GM23338 (cell line): Measurements from ENCODE around the gene TMEM127. TPM values are rescaled to one million over a fixed set of nuclear protein-coding genes. Genes with fewer than 3 reads are reported as not detected.

Experiments used
- ATAC-seq: fragments of 200-7000 bp; cut with Tn5 transposase; 3 replicates; pipeline ENCODE4 v1.9.1; 2020
- DNase-seq: peaks from one replicate; pipeline ENCODE4 v3.0.0-alpha.2; 2015; ENCODE audit warnings: low spot score
- H2AFZ ChIP-seq: fragments of 200-600 bp; sonication (generic); 2 replicates; pipeline ENCODE4 v1.8.0; 2016; ENCODE audit warnings: antibody characterized with exemption, mild to moderate bottlenecking, moderate library complexity
- H3F3A ChIP-seq: fragments of 200-600 bp; sonication (generic); replicated peaks from 2 replicates; pipeline ENCODE4 v1.8.0; 2017; ENCODE audit warnings: antibody characterized with exemption, mixed run types, low read depth
- H3K27ac ChIP-seq: fragments of 200-600 bp; sonication (generic); 2 replicates; pipeline ENCODE4 v1.6.1; 2016; ENCODE audit warnings: low read depth
- H3K27me3 ChIP-seq: fragments of 200-600 bp; sonication (generic); 2 replicates; pipeline ENCODE4 v1.8.0; 2016; ENCODE audit warnings: mild to moderate bottlenecking, mixed run types, moderate library complexity; ENCODE audit not compliant: insufficient read depth
- H3K36me3 ChIP-seq: fragments of 200-600 bp; sonication (generic); 2 replicates; pipeline ENCODE4 v1.8.0; 2016; ENCODE audit warnings: mild to moderate bottlenecking; ENCODE audit not compliant: insufficient read depth
- H3K4me1 ChIP-seq: fragments of 200-600 bp; sonication (generic); 2 replicates; pipeline ENCODE4 v1.8.0; 2016; ENCODE audit warnings: mild to moderate bottlenecking, moderate library complexity; ENCODE audit not compliant: insufficient read depth
- H3K4me2 ChIP-seq: fragments of 200-600 bp; sonication (generic); 2 replicates; pipeline ENCODE4 v1.7.1; 2017; ENCODE audit warnings: mixed run types
- H3K4me3 ChIP-seq: fragments of 200-600 bp; sonication (generic); 2 replicates; pipeline ENCODE4 v1.6.1; 2016; ENCODE audit warnings: mixed run types
- H3K79me2 ChIP-seq: fragments of 200-600 bp; sonication (generic); replicated peaks from 2 replicates; pipeline ENCODE4 v1.8.0; 2017; ENCODE audit warnings: mild to moderate bottlenecking; ENCODE audit not compliant: insufficient read depth
- H3K9me2 ChIP-seq: fragments of 200-600 bp; sonication (generic); 2 replicates; pipeline ENCODE4 v1.8.0; 2017; ENCODE audit not compliant: insufficient read depth
- H4K20me1 ChIP-seq: fragments of 200-600 bp; sonication (generic); replicated peaks from 2 replicates; pipeline ENCODE4 v1.8.0; 2017; ENCODE audit warnings: mild to moderate bottlenecking; ENCODE audit not compliant: insufficient read depth
- H3K27ac Mint-ChIP-seq: 2 replicates; pipeline ENCODE4 v1.8.0; 2020; ENCODE audit warnings: inconsistent platforms, mild to moderate bottlenecking, moderate library complexity, mixed read lengths
- H3K27me3 Mint-ChIP-seq: 3 replicates; pipeline ENCODE4 v1.8.0; 2022; ENCODE audit warnings: low read depth, mild to moderate bottlenecking, moderate library complexity, mixed read lengths, inconsistent platforms; ENCODE audit not compliant: insufficient read depth, poor library complexity
- H3K36me3 Mint-ChIP-seq: 3 replicates; pipeline ENCODE4 v1.8.0; 2021; ENCODE audit warnings: low read depth, mild to moderate bottlenecking, inconsistent platforms, moderate library complexity, mixed read lengths
- H3K4me1 Mint-ChIP-seq: 3 replicates; pipeline ENCODE4 v1.8.0; 2020; ENCODE audit warnings: mild to moderate bottlenecking, inconsistent platforms, mixed read lengths
- H3K4me3 Mint-ChIP-seq: 3 replicates; pipeline ENCODE4 v1.8.0; 2021; ENCODE audit warnings: moderate library complexity, mild to moderate bottlenecking, inconsistent platforms, mixed read lengths
- H3K9me3 Mint-ChIP-seq: 3 replicates; pipeline ENCODE4 v1.8.0; 2020; ENCODE audit warnings: moderate library complexity, mild to moderate bottlenecking, inconsistent platforms, mixed read lengths
- CREB1 ChIP-seq: fragments of 250-450 bp; sonication (Bioruptor Pico); IDR thresholded peaks from 2 replicates; pipeline ENCODE4 v1.5.0; 2020; ENCODE audit warnings: low read depth, mild to moderate bottlenecking, moderate library complexity
- CTCF ChIP-seq, 2 experiments: fragments of 200-600 bp in 1 of 2; sonication (generic) in 1 of 2; conservative IDR thresholded peaks; 2 replicates each; pipeline versions ENCODE4 v1.5.1 to v1.6.1; 2016 to 2017; ENCODE audit warnings: antibody characterized with exemption in 2 of 2, low read depth in 2 of 2, mild to moderate bottlenecking in 2 of 2, moderate library complexity in 1 of 2
- ETS1 ChIP-seq: IDR thresholded peaks from 2 replicates; pipeline ENCODE4 v1.6.1; 2016; ENCODE audit warnings: antibody characterized with exemption
- EZH2 ChIP-seq: fragments of 200-600 bp; sonication (generic); IDR thresholded peaks from one replicate; pipeline ENCODE4 v1.8.0; 2017; ENCODE audit warnings: antibody characterized with exemption, mild to moderate bottlenecking, low read depth; ENCODE audit not compliant: unreplicated experiment
- EZH2phosphoT487 ChIP-seq: fragments of 200-600 bp; sonication (generic); IDR thresholded peaks from one replicate; pipeline ENCODE4 v1.8.1; 2018; ENCODE audit warnings: antibody characterized with exemption; ENCODE audit not compliant: unreplicated experiment
- JUNB ChIP-seq: IDR thresholded peaks from one replicate; pipeline ENCODE4 v1.6.1; 2016; ENCODE audit warnings: antibody characterized with exemption; ENCODE audit not compliant: unreplicated experiment
- POLR2AphosphoS5 ChIP-seq: IDR thresholded peaks from 2 replicates; pipeline ENCODE4 v1.6.1; 2016; ENCODE audit warnings: antibody characterized with exemption, low read depth
- ZNF331 ChIP-seq: fragments of 250-450 bp; sonication (Bioruptor Pico); IDR thresholded peaks from 2 replicates; pipeline ENCODE4 v1.5.0; 2020; ENCODE audit warnings: low read depth, mild to moderate bottlenecking, moderate library complexity
- polyA plus RNA-seq: library from polyadenylated mRNA; unstranded; fragments of >200 nt; fragmentation: Nextera tagmentation; extraction: Ambion mirVana; gene quantifications from 2 replicates; pipeline ENCODE4 v1.2.1, GENCODE V29; 2016
- total RNA-seq: library from RNA; depleted of rRNA; stranded (reverse); fragments of >200 nt; shearing (Covaris generic); gene quantifications from 2 replicates; pipeline ENCODE4 v1.2.3, GENCODE V29; 2014
- TF ChIP-seq, protein P1 (sequence below): fragments of 250-450 bp; sonication (Bioruptor Pico); IDR thresholded peaks from 2 replicates; pipeline ENCODE4 v1.5.0; 2020; ENCODE audit warnings: mild to moderate bottlenecking, moderate library complexity

Gene TMEM127
- total and polyA plus RNA-seq, 2 experiments from 2014 or later: 4.9 to 19.9 TPM

DNA sequence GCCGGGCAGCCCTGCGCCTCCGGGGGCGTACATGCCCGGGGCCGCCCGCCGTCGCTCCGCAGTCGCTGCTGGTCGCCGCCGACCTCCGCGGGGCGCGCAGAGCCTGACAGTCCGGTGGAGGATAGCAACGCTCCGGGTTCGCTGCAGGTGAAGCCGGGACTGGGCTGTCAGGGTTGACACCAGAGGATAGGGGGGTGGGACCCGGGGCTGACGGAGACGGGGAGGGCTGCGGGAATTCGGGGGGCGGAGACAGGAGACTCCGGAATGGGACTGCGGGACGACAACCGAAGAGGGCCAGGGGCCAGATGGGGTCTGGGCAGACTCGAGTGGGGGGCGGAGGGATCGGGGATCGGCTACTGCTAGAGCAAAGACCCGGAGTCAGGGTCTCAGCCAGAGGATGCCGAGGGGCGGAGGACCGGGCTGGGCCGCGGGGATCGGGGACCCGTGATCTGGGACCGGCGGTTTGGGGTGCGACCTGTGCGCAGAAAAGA lies 403 bp downstream of the TMEM127 start:
- Mint-ChIP-seq H3K27ac (no peak overlapping the region; the same call in 1 of the 2 replicates), H3K36me3 (peaks cover 31% of the 10 kb centered on the region), H3K27me3 (peaks cover 12% of the 10 kb centered on the region), H3K4me3 (peak overlapping the region; percentile 100), H3K4me1 (peaks cover 24% of the 10 kb centered on the region), H3K9me3 (no peaks in the 10 kb centered on the region; the same call in 2 of the 3 replicates)
- peaks cover 10% of the 10 kb centered on the region for H3F3A ChIP-seq
- TF ChIP-seq JUNB (no peak), POLR2AphosphoS5 (no peak), EZH2 (no peak), EZH2phosphoT487 (no peak), ETS1 (no peak), ZNF331 (CRISPR knock-in tag) (no peak), CREB1 (CRISPR knock-in tag) (no peak), CTCF (conservative IDR thresholded peaks at IDR 0.05; ENCODE audit: low read depth in 2 of 2) (no peak)
- TF ChIP-seq, protein P1, sequence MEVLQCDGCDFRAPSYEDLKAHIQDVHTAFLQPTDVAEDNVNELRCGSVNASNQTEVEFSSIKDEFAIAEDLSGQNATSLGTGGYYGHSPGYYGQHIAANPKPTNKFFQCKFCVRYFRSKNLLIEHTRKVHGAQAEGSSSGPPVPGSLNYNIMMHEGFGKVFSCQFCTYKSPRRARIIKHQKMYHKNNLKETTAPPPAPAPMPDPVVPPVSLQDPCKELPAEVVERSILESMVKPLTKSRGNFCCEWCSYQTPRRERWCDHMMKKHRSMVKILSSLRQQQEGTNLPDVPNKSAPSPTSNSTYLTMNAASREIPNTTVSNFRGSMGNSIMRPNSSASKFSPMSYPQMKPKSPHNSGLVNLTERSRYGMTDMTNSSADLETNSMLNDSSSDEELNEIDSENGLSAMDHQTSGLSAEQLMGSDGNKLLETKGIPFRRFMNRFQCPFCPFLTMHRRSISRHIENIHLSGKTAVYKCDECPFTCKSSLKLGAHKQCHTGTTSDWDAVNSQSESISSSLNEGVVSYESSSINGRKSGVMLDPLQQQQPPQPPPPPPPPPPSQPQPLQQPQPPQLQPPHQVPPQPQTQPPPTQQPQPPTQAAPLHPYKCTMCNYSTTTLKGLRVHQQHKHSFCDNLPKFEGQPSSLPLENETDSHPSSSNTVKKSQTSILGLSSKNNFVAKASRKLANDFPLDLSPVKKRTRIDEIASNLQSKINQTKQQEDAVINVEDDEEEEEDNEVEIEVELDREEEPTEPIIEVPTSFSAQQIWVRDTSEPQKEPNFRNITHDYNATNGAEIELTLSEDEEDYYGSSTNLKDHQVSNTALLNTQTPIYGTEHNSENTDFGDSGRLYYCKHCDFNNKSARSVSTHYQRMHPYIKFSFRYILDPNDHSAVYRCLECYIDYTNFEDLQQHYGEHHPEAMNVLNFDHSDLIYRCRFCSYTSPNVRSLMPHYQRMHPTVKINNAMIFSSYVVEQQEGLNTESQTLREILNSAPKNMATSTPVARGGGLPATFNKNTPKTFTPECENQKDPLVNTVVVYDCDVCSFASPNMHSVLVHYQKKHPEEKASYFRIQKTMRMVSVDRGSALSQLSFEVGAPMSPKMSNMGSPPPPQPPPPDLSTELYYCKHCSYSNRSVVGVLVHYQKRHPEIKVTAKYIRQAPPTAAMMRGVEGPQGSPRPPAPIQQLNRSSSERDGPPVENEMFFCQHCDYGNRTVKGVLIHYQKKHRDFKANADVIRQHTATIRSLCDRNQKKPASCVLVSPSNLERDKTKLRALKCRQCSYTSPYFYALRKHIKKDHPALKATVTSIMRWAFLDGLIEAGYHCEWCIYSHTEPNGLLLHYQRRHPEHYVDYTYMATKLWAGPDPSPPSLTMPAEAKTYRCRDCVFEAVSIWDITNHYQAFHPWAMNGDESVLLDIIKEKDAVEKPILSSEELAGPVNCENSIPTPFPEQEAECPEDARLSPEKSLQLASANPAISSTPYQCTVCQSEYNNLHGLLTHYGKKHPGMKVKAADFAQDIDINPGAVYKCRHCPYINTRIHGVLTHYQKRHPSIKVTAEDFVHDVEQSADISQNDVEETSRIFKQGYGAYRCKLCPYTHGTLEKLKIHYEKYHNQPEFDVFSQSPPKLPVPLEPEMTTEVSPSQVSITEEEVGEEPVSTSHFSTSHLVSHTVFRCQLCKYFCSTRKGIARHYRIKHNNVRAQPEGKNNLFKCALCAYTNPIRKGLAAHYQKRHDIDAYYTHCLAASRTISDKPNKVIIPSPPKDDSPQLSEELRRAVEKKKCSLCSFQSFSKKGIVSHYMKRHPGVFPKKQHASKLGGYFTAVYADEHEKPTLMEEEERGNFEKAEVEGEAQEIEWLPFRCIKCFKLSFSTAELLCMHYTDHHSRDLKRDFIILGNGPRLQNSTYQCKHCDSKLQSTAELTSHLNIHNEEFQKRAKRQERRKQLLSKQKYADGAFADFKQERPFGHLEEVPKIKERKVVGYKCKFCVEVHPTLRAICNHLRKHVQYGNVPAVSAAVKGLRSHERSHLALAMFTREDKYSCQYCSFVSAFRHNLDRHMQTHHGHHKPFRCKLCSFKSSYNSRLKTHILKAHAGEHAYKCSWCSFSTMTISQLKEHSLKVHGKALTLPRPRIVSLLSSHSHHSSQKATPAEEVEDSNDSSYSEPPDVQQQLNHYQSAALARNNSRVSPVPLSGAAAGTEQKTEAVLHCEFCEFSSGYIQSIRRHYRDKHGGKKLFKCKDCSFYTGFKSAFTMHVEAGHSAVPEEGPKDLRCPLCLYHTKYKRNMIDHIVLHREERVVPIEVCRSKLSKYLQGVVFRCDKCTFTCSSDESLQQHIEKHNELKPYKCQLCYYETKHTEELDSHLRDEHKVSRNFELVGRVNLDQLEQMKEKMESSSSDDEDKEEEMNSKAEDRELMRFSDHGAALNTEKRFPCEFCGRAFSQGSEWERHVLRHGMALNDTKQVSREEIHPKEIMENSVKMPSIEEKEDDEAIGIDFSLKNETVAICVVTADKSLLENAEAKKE (CRISPR knock-in tag): no peak
- H3K27ac ChIP-seq: no peak overlapping the region
- H3K4me3 ChIP-seq: peak overlapping the region; percentile 100
- no peaks in the 10 kb centered on the region for H3K27me3 ChIP-seq
- no peaks in the 10 kb centered on the region for H3K9me2 ChIP-seq
- ATAC-seq (peak; percentile 31), DNase-seq (peak; percentile 66)
- peaks cover 15% of the 10 kb centered on the region for H3K36me3 ChIP-seq
- peak overlapping the region; percentile 93 for H3K4me2 ChIP-seq
- H2AFZ ChIP-seq: peak overlapping the region; percentile 83; the same call in 1 of the 2 replicates
- peaks cover 42% of the 10 kb centered on the region for H4K20me1 ChIP-seq
- H3K79me2 ChIP-seq: peaks cover 55% of the 10 kb centered on the region
- H3K4me1 ChIP-seq: peaks cover 10% of the 10 kb centered on the region; the same call in 1 of the 2 replicates
